NCI-H1092 treated with DMSO at 0.1 percent for 48 hours (cell line): ENCODE measurements around the gene UBAP2L.

ENCODE experiments used
- DNase-seq: peaks from one replicate; lab custom pipeline; 2025; lab: John Stamatoyannopoulos, UW

UBAP2L gene, protein sequence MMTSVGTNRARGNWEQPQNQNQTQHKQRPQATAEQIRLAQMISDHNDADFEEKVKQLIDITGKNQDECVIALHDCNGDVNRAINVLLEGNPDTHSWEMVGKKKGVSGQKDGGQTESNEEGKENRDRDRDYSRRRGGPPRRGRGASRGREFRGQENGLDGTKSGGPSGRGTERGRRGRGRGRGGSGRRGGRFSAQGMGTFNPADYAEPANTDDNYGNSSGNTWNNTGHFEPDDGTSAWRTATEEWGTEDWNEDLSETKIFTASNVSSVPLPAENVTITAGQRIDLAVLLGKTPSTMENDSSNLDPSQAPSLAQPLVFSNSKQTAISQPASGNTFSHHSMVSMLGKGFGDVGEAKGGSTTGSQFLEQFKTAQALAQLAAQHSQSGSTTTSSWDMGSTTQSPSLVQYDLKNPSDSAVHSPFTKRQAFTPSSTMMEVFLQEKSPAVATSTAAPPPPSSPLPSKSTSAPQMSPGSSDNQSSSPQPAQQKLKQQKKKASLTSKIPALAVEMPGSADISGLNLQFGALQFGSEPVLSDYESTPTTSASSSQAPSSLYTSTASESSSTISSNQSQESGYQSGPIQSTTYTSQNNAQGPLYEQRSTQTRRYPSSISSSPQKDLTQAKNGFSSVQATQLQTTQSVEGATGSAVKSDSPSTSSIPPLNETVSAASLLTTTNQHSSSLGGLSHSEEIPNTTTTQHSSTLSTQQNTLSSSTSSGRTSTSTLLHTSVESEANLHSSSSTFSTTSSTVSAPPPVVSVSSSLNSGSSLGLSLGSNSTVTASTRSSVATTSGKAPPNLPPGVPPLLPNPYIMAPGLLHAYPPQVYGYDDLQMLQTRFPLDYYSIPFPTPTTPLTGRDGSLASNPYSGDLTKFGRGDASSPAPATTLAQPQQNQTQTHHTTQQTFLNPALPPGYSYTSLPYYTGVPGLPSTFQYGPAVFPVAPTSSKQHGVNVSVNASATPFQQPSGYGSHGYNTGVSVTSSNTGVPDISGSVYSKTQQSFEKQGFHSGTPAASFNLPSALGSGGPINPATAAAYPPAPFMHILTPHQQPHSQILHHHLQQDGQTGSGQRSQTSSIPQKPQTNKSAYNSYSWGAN

DNA sequence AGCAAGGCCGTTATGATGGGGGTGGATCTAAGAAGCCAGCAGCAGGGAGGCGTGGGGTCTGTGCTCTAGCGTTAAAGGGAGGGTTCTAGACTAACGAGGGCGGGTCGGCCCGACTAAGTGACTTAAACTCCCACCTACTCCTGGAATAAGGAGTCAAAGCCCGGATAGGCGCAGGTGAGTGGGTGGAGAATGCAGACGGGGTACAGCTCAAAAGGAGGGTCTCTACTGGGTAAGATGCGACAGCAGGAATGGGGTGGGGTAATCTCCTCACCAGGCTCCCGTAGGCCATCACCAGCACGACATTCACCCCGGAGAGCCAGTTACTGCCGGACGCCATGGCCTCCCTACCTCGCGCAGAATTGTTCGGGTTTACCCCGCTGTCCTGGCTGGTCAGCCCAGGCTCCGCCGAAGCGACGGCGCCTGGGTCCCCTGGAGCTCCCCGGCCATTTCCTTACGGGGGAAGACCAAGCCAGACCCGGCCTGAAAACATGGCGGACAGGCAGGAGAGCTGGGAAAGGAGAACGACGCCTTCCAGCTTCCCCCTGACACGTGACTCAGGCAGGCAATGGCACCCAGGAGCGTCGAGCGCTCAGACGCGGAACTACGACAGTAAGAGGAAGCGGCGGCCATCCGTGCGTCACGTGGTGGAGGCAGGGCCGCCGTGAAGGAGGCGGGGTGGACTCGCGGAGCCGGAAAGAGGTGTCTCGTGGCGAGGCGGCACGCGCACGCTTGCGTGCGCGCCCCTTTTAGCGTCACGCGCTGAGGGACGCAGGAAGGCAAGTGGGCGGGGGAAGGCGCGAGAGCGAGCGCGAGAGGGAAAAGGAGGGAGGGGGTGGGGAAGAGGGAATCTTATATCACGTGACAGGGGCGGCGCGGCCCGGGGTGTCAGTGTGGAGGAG is at the start of gene UBAP2L:
UBAP2L (plus strand) TSS at position 885 of the 899 bp plus-strand sequence. CDS start 4,169 bp downstream, outside the sequence.
- DNase-seq, result peak; percentile 100

DNA sequence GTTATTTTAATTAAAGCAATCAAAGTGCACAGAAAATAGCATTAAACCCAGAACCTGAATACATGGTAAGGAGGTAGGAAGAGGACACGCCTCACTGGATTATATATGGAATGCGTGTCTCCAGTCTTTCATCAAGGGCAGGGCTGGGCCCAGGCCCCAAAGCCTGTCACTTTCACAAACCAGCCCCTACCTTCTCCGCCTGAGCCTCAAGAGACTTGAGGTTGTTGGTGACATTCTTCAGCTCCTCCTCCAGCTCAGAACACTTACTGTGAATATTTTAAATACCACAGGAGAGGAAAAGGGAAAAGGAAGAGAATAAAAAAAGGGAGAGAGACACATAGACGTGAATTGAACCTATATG is 49.6 kb upstream of the UBAP2L start:
- DNase-seq, result no peak

GRCh38 chr1:154171880-154172279 is 48.9 kb upstream of the UBAP2L start:
- no peak for DNase-seq

DNA sequence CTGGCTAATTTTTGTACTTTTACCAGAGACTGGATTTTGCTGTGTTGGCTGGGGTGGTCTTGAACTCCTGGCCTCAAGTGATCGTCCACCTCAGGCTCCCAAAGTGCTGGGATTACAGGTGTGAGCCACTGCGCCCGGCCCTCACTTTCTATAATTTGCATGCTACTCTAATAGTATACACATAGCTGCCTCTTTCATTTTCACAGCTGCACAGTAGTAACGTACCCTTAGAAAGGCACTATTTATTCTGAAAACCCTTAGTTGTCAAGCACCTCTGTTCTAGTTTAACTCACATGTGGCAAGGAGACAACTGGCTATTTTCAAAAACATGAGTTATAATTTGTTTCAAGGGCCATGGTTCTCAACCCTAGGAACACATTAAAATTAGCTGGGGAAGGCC is 46.1 kb upstream of the UBAP2L start:
- DNase-seq, result no peak

- DNase-seq, result no peak
These were observed 44.4 kb upstream of the UBAP2L start for GRCh38 chr1:154176337-154176736.

GRCh38 chr1:154178013-154178412 is 42.7 kb upstream of the UBAP2L start:
- no peak for DNase-seq

DNA sequence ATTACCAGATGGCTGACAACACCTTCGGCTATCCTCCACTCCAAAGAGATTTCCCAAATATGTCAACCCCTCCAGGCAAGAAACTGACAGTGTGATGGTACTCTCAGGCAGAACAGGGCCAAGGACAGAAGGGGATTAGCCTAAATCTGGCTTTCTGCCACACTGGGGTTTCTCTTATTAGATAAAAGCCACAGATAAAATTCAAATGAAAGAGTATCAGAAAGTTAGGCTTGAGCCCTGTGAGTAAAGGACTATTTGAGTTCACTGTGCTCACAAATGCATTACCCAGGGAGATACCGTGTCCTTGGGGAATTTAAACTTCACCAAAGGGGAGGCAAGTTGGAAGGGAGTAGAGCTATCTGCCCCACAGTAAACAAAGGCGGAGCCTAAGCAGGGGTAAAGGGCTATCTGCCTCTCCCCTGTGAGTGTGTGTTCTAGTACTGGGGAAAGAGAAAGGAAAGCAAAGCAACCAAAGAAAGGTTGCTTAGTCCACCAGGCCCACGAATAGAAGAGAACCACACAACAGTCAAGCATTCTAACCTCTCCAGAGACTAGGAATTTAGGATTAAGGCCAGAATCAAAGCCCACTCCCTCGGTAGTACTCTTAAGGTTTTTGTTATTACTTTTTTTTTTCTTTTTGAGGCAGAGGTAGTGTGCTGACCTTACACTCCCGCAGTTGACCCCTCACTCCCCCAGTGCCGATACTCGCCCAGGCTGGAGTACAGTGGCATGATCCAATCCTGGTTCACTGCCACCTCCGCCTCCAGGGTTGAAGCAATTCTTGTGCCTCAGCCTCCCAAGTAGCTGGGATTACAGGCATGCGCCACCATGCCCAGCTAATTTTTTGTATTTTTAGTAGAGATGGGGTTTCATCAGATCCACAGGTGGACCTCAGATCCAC is 41.6 kb upstream of the UBAP2L start:
- no peak for DNase-seq

DNA sequence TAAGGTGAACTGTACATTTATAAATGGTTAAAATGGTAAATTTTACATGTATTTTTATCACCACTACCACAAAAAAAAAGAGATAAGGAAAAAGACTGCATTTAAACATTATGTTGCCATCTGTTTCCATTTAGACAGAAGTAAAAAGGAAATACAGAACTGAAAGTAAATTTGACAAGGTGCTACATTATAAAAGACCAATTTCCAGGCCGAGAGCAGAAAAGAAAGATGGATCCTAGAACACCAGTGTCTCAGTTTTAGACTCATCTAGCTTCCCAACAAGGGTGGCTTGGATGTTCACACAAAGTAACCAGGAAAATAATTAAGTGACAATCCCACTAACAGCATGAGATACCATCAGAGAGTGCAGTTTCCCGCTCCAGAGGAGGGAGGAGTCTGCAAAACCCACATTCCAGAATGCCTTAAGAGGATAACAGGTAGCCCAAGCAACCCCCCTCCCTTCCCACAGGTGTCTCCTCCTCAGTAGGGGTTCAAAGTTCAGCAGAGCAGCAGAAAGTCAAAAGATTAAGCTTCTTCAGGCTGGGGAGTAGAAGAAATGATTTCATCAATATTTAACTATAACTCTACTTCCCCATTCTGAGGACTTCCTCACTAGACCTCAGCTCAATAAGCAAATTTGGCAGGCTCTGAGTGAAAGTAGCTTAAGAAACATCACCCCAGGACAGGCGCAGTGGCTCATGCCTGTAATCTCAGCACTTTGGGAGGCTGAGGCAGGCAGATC is 40.6 kb upstream of the UBAP2L start:
- DNase-seq, result no peak

- DNase-seq, result no peak
These were observed 38.8 kb upstream of the UBAP2L start for GRCh38 chr1:154181944-154182343.

- peak; percentile 35 for DNase-seq
These were observed 38.3 kb upstream of the UBAP2L start for GRCh38 chr1:154182344-154183045.

DNA sequence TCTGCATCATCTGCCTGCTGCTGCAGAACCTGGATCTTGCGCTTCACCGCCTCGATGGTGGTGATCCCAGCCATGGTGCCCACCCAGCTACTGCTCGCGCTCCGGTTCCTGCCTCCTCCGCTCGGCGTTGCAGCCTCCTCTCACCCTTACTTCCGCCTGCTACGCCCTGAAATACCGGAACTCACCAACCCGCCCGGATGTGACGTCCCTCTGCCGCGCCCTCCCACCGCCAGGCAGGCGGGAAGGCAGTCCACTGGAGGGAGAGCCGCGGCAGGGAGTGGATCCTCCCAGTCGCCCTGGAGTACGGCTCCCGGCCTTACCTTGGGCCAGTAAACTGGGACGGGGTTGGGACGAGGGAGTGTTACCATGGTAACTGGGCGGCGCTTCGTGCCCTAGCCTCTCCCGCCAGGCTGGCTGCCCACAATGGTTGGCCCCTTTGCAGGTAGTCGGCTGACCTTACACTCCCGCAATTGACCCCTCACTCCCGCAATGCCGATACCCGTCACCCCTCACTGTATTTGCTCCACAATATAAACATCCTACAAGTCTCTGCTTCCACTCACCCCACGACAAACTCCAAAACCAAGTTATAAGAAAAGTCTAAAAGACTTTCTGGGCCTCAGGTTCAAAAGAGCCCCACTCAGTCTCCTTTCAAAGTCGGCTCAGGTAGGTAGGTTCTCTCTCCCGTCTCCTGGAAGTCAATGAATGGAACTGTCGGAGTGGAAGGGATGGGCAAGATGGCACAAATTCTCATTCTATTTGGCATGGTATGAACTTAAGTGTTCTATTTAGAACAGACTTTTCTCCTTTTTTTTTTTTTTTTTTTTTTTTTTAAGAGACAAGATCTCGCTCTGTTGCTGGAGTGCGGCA is 37.5 kb upstream of the UBAP2L start:
- peak; percentile 99 for DNase-seq

- peak; percentile 75 for DNase-seq
These were observed 34.6 kb upstream of the UBAP2L start for GRCh38 chr1:154186177-154186576.

- DNase-seq, result peak; percentile 10
These were observed 33.8 kb upstream of the UBAP2L start for GRCh38 chr1:154186852-154187501.

DNA sequence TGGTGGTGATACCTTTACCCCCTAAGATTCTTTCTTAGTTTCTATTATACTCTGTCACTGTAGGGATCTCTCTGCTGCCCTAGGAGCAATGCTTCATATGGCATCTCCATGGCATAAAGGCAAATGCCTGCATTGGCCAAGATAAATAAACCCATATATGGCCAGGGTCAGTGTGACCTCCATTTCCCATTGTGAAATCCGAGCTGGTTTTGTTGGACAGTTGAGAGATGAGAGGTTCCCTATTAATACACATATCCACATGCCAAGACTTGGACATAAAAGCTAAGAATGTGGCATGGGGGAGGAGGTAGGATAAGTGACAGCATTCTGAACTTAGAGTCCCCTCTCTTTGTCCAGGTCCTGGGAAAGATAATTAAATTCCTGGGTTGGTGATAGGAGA is 30.2 kb upstream of the UBAP2L start:
- DNase-seq, result no peak

DNA sequence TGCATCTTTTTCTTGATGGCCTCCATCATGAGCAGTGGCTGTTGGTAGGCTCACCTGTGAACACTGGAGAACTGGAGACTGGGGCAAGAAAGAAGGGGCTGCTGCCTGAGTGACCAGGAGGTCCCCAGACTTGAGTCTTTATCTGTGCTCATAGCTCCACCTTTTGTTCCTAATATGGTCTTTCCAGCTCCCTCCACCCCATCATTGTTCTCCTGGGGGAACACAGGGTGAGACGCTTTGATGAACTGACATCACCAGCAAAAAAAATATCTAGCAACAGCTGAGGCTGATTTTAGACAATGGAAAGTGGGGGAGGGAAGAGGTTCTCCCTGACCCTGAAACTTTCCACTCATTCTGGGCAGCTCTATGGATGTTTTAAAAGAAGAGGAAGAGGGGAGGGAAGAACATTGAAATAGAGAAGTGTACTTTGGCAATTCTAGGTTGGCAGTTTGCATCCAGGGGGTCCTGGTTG is 28.7 kb upstream of the UBAP2L start, which contains the start of gene TPM3:
TPM3 (minus strand) TSS at position 111 of the 472 bp plus-strand sequence; CDS start at position 29, 82 bp downstream.
- no peak for DNase-seq

- DNase-seq, result no peak
These were observed 28.3 kb upstream of the UBAP2L start for GRCh38 chr1:154192476-154192875.

GRCh38 chr1:154193821-154194220 is 26.9 kb upstream of the UBAP2L start:
- peak; percentile 26 for DNase-seq
